SW480 (cell line): ENCODE results near the gene ART1.
"Not testable (repeated sequence)": the region's sequence is repeated elsewhere in the genome, so short reads cannot be mapped to it uniquely, and the experiment has no call there.

Experiments used
- DNase-seq: peaks from one replicate; pipeline ENCODE4 v3.0.0-alpha.2; 2016; ENCODE audit warnings: low spot score

Gene ART1

GRCh38 chr11:3632070-3632660 lies 12.8 kb upstream of the ART1 start:
- no peak for DNase-seq

GRCh38 chr11:3635641-3636375 lies 9.1 kb upstream of the ART1 start:
- no peak for DNase-seq

GRCh38 chr11:3637201-3637600 lies 7.7 kb upstream of the ART1 start:
- DNase-seq: no peak

GRCh38 chr11:3638513-3638912 lies 6.4 kb upstream of the ART1 start:
- DNase-seq: no peak

- DNase-seq: no peak
Measured at GRCh38 chr11:3639841-3640240, 5.1 kb upstream of the ART1 start.

GRCh38 chr11:3641191-3641590 lies 3.7 kb upstream of the ART1 start:
- DNase-seq: no peak

GRCh38 chr11:3641701-3642070 lies 3.2 kb upstream of the ART1 start, which contains the start of gene ART5:
ART5 (minus strand) TSS chr11:3641992; CDS start chr11:3641862, 130 bp downstream.
- no peak for DNase-seq

GRCh38 chr11:3642071-3642951 lies 2.6 kb upstream of the ART1 start:
- DNase-seq: peak; percentile 73

GRCh38 chr11:3643102-3643546 lies 1.8 kb upstream of the ART1 start:
- not testable (repeated sequence) for DNase-seq

- DNase-seq: no peak
Measured at GRCh38 chr11:3645552-3645951, 624 bp downstream of the ART1 start.

- DNase-seq: not testable (repeated sequence)
Measured at GRCh38 chr11:3648843-3649242, 3.9 kb downstream of the ART1 start.

- DNase-seq: not testable (repeated sequence)
Measured at GRCh38 chr11:3649374-3649773, 4.4 kb downstream of the ART1 start.

GRCh38 chr11:3652514-3652913 lies 7.6 kb downstream of the ART1 start:
- DNase-seq: not testable (repeated sequence)

GRCh38 chr11:3655547-3655946 lies 10.6 kb downstream of the ART1 start:
- DNase-seq: no peak

- DNase-seq: not testable (repeated sequence)
Measured at GRCh38 chr11:3657331-3657730, 12.4 kb downstream of the ART1 start.

GRCh38 chr11:3658252-3658651 lies 13.3 kb downstream of the ART1 start:
- no peak for DNase-seq

- DNase-seq: no peak
Measured at GRCh38 chr11:3659595-3660515, 14.9 kb downstream of the ART1 start.

- no peak for DNase-seq
Measured at GRCh38 chr11:3660960-3661359, 16.0 kb downstream of the ART1 start.

- no peak for DNase-seq
Measured at GRCh38 chr11:3662856-3663255, 17.9 kb downstream of the ART1 start.

- no peak for DNase-seq
Measured at GRCh38 chr11:3664032-3664630, 19.2 kb downstream of the ART1 start.

- no peak for DNase-seq
Measured at GRCh38 chr11:3665336-3666022, 20.6 kb downstream of the ART1 start.
